NCI-H2171 treated with DMSO at 0.1 percent for 48 hours (cell line): ENCODE data around the gene FLNC.

Source experiments
- DNase-seq: peaks from one replicate; lab custom pipeline; 2025; lab: John Stamatoyannopoulos, UW

Gene FLNC

GRCh38 chr7:128846781-128847444, 16.7 kb downstream of the FLNC start:
- no peak for DNase-seq

GRCh38 chr7:128847721-128848211, 17.6 kb downstream of the FLNC start:
- DNase-seq = no peak

- DNase-seq = no peak
Measured at GRCh38 chr7:128848289-128849155, 18.3 kb downstream of the FLNC start.

GRCh38 chr7:128849156-128849515, 18.9 kb downstream of the FLNC start:
- no peak for DNase-seq

- no peak for DNase-seq
Measured at GRCh38 chr7:128849804-128850490, 19.7 kb downstream of the FLNC start.

GRCh38 chr7:128852537-128853254, 22.5 kb downstream of the FLNC start:
- no peak for DNase-seq

- DNase-seq = no peak
Measured at GRCh38 chr7:128853799-128854198, 23.6 kb downstream of the FLNC start.

GRCh38 chr7:128854396-128854795, 24.2 kb downstream of the FLNC start:
- DNase-seq = no peak

- peak; percentile 20 for DNase-seq
Measured at GRCh38 chr7:128855559-128855958, 25.4 kb downstream of the FLNC start.

- DNase-seq = no peak
Measured at GRCh38 chr7:128856001-128856718, 26.0 kb downstream of the FLNC start.

GRCh38 chr7:128858380-128859231, 28.4 kb downstream of the FLNC start:
- no peak for DNase-seq

- no peak for DNase-seq
Measured at GRCh38 chr7:128859232-128860157, 29.3 kb downstream of the FLNC start.

- DNase-seq = no peak
Measured at GRCh38 chr7:128860158-128861073, 30.2 kb downstream of the FLNC start.

GRCh38 chr7:128861957-128862570, 31.9 kb downstream of the FLNC start:
- DNase-seq = no peak

- peak; percentile 98 for DNase-seq
Measured at GRCh38 chr7:128862571-128863432, 32.6 kb downstream of the FLNC start, which contains the start of gene ATP6V1F. ATP6V1F (plus strand) TSS chr7:128862856; CDS start chr7:128862905, 49 bp downstream.

- DNase-seq = peak; percentile 64
Measured at GRCh38 chr7:128863433-128863989, 33.3 kb downstream of the FLNC start.
